B cell (primary cell): Measurements from ENCODE around the gene KIF21A.

Source experiments
- EZH2 ChIP-seq: IDR thresholded peaks from 2 replicates; pipeline ENCODE4 v1.6.1; 2012; ENCODE audit warnings: borderline replicate concordance, low read depth, mild to moderate bottlenecking, moderate library complexity, low read length; ENCODE audit not compliant: insufficient read depth, poor library complexity, severe bottlenecking
- TF ChIP-seq, protein P1 (sequence below): fragments of 200-600 bp; IDR thresholded peaks from one replicate; pipeline ENCODE4 v1.8.0; 2022; ENCODE audit warnings: antibody characterized with exemption, mild to moderate bottlenecking

DNA sequence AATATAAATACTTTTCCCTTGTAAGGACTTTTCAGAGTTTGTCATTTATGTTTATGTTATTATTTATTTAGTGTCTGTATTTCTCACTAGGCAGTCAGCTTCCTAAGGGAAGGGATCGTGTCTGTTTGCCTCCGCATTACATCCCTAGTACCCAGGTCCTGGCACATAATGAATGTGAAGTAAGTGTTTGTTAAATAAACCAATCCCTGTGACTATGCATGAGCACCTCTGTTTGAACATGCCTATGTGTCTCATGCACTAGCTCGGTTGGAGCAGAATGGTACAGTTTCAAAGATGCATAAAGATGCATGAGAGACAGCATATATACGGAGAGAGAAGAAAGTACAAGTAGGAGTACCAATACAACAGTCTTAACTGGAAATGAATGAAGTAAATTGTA lies 99.3 kb downstream of the KIF21A start:
- TF ChIP-seq, protein P1, sequence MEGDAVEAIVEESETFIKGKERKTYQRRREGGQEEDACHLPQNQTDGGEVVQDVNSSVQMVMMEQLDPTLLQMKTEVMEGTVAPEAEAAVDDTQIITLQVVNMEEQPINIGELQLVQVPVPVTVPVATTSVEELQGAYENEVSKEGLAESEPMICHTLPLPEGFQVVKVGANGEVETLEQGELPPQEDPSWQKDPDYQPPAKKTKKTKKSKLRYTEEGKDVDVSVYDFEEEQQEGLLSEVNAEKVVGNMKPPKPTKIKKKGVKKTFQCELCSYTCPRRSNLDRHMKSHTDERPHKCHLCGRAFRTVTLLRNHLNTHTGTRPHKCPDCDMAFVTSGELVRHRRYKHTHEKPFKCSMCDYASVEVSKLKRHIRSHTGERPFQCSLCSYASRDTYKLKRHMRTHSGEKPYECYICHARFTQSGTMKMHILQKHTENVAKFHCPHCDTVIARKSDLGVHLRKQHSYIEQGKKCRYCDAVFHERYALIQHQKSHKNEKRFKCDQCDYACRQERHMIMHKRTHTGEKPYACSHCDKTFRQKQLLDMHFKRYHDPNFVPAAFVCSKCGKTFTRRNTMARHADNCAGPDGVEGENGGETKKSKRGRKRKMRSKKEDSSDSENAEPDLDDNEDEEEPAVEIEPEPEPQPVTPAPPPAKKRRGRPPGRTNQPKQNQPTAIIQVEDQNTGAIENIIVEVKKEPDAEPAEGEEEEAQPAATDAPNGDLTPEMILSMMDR, result no peak
- no peak for TF ChIP-seq EZH2
